OCI-LY3 (cell line): ENCODE results near the gene UMODL1.

Experiments
- H2AFZ ChIP-seq: fragments of 200-600, 300-600 bp; shearing (Covaris generic); 2 replicates; pipeline ENCODE4 v1.6.0; 2014; ENCODE audit warnings: antibody characterized with exemption, low read depth, low read length
- H3K27ac ChIP-seq: fragments of 200-600, 300-600 bp; sonication (generic); 2 replicates; pipeline ENCODE4 v1.5.1; 2014; ENCODE audit warnings: mild to moderate bottlenecking, low read length, moderate library complexity, mixed read lengths
- H3K27me3 ChIP-seq: fragments of 200-600, 300-600 bp; sonication (generic); 2 replicates; pipeline ENCODE4 v1.6.1; 2014; ENCODE audit warnings: low read depth, low read length, mixed read lengths
- H3K36me3 ChIP-seq: fragments of 200-600, 300-600 bp; sonication (generic); replicated peaks from 2 replicates; pipeline ENCODE3; 2014; ENCODE audit warnings: low read depth, low read length, mixed read lengths
- H3K4me1 ChIP-seq: fragments of 300-600, 200-600 bp; sonication (generic); 2 replicates; pipeline ENCODE4 v1.6.1; 2014; ENCODE audit warnings: low read length, mixed read lengths
- H3K4me2 ChIP-seq: fragments of 200-600, 300-600 bp; sonication (generic); 2 replicates; pipeline ENCODE4 v1.6.1; 2014; ENCODE audit warnings: low read length, mixed read lengths
- H3K4me3 ChIP-seq: fragments of 300-600, 200-600 bp; sonication (generic); 2 replicates; pipeline ENCODE4 v1.5.1; 2014; ENCODE audit warnings: antibody characterized with exemption, mild to moderate bottlenecking, low read length, moderate library complexity
- H3K79me2 ChIP-seq: fragments of 300-600, 200-600 bp; shearing (Covaris generic); 2 replicates; pipeline ENCODE4 v1.6.1; 2014; ENCODE audit warnings: mild to moderate bottlenecking, low read length, mixed read lengths
- H3K9ac ChIP-seq: fragments of 300-600, 200-600 bp; shearing (Covaris generic); 2 replicates; pipeline ENCODE4 v1.6.0; 2014; ENCODE audit warnings: mild to moderate bottlenecking, low read length, moderate library complexity
- H3K9me3 ChIP-seq: fragments of 200-600, 300-600 bp; shearing (Covaris generic); 2 replicates; pipeline ENCODE4 v1.6.1; 2014; ENCODE audit warnings: low read length, mixed read lengths; ENCODE audit not compliant: insufficient read depth
- H4K20me1 ChIP-seq: fragments of 200-600, 300-600 bp; sonication (generic); 2 replicates; pipeline ENCODE4 v1.6.1; 2016; ENCODE audit warnings: low read length, mixed read lengths; ENCODE audit not compliant: insufficient read depth
- CTCF ChIP-seq: fragments of 200-600, 300-600 bp; sonication (generic); IDR thresholded peaks from 2 replicates; pipeline ENCODE4 v1.5.1; 2014; ENCODE audit warnings: antibody characterized with exemption, low read length, low read depth
- EZH2phosphoT487 ChIP-seq: fragments of 200-600 bp; shearing (Covaris generic); IDR thresholded peaks from 2 replicates; pipeline ENCODE4 v1.6.1; 2018; ENCODE audit warnings: antibody characterized with exemption, mixed run types, low read depth

UMODL1 gene

GRCh38 chr21:42130441-42130840 lies 59.3 kb downstream of the UMODL1 start:
- no peak overlapping the region for H3K4me3 ChIP-seq
- no peaks in the 10 kb centered on the region for H3K36me3 ChIP-seq
- no peak overlapping the region for H3K27ac ChIP-seq
- H3K9ac ChIP-seq, result no peak overlapping the region
- H3K27me3 ChIP-seq, result no peaks in the 10 kb centered on the region
- no peaks in the 10 kb centered on the region for H3K9me3 ChIP-seq
- H3K4me2 ChIP-seq, result no peak overlapping the region
- H2AFZ ChIP-seq, result no peak overlapping the region
- no peaks in the 10 kb centered on the region for H3K4me1 ChIP-seq
- no peaks in the 10 kb centered on the region for H3K79me2 ChIP-seq
- no peaks in the 10 kb centered on the region for H4K20me1 ChIP-seq
- TF ChIP-seq CTCF (no peak), EZH2phosphoT487 (no peak)

GRCh38 chr21:42132183-42132582 lies 61.1 kb downstream of the UMODL1 start:
- Histone ChIP-seq H3K4me3 (no peak overlapping the region), H3K9me3 (no peaks in the 10 kb centered on the region), H3K4me2 (no peak overlapping the region), H3K27ac (no peak overlapping the region), H3K27me3 (no peaks in the 10 kb centered on the region), H2AFZ (no peak overlapping the region), H3K36me3 (no peaks in the 10 kb centered on the region), H3K9ac (no peak overlapping the region), H4K20me1 (no peaks in the 10 kb centered on the region), H3K79me2 (no peaks in the 10 kb centered on the region), H3K4me1 (no peaks in the 10 kb centered on the region)
- no peak for TF ChIP-seq EZH2phosphoT487
- TF ChIP-seq CTCF, result no peak

- Histone ChIP-seq H3K4me1 (no peaks in the 10 kb centered on the region), H4K20me1 (no peaks in the 10 kb centered on the region), H3K4me3 (no peak overlapping the region), H3K27me3 (no peaks in the 10 kb centered on the region), H3K9me3 (no peaks in the 10 kb centered on the region), H3K9ac (no peak overlapping the region), H3K27ac (no peak overlapping the region), H3K36me3 (no peaks in the 10 kb centered on the region), H3K79me2 (no peaks in the 10 kb centered on the region), H3K4me2 (no peak overlapping the region), H2AFZ (no peak overlapping the region)
- TF ChIP-seq CTCF (no peak), EZH2phosphoT487 (no peak)
Observed at GRCh38 chr21:42133131-42133530, 62.0 kb downstream of the UMODL1 start.

GRCh38 chr21:42135386-42136052 lies 64.4 kb downstream of the UMODL1 start:
- Histone ChIP-seq H2AFZ (no peak overlapping the region), H3K4me2 (no peak overlapping the region), H3K27ac (no peak overlapping the region), H3K36me3 (no peaks in the 10 kb centered on the region), H3K9ac (no peak overlapping the region), H3K27me3 (no peaks in the 10 kb centered on the region), H3K9me3 (no peaks in the 10 kb centered on the region), H3K79me2 (no peaks in the 10 kb centered on the region), H3K4me1 (peaks cover 6% of the 10 kb centered on the region), H4K20me1 (no peaks in the 10 kb centered on the region), H3K4me3 (no peak overlapping the region)
- no peak for TF ChIP-seq EZH2phosphoT487
- TF ChIP-seq CTCF, result no peak
